ENCODE measurements around the gene ELFN1. TPM values are rescaled to one million over a fixed set of nuclear protein-coding genes. Genes with fewer than 3 reads are reported as not detected.
A peak's percentile ranks its signal among the peaks of the same experiment; 100 is the strongest.

The ELFN1 gene
- total RNA-seq, 4 donors from 2014 or later, result 0.12 to 1.0 (median 0.46) TPM

- in situ Hi-C loops (cut with MboI; ENCODE audit: low sequenced_read_pairs in 4 of 4) (no loop called here), intact Hi-C loops (cut with DNase I; ENCODE audit: low total_unique reads) (no loop called here)
- Histone ChIP-seq H3K27me3 (no peaks in the 10 kb centered on the region), H3K27ac (no peak overlapping the region), H3K9me3 (no peaks in the 10 kb centered on the region), H3K4me3 (no peak overlapping the region), H3K36me3 (no peaks in the 10 kb centered on the region), H3K4me1 (peaks cover 9 to 10% of the 10 kb centered on the region in 2 donors)
- ATAC-seq (no peak), DNase-seq (no peak)
- TF ChIP-seq, protein P1, sequence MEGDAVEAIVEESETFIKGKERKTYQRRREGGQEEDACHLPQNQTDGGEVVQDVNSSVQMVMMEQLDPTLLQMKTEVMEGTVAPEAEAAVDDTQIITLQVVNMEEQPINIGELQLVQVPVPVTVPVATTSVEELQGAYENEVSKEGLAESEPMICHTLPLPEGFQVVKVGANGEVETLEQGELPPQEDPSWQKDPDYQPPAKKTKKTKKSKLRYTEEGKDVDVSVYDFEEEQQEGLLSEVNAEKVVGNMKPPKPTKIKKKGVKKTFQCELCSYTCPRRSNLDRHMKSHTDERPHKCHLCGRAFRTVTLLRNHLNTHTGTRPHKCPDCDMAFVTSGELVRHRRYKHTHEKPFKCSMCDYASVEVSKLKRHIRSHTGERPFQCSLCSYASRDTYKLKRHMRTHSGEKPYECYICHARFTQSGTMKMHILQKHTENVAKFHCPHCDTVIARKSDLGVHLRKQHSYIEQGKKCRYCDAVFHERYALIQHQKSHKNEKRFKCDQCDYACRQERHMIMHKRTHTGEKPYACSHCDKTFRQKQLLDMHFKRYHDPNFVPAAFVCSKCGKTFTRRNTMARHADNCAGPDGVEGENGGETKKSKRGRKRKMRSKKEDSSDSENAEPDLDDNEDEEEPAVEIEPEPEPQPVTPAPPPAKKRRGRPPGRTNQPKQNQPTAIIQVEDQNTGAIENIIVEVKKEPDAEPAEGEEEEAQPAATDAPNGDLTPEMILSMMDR (IDR thresholded peaks at IDR 0.05 in 4 of 5, conservative IDR thresholded peaks at IDR 0.05 in 1 of 5), result no peak
- TF ChIP-seq POLR2A (IDR thresholded peaks at IDR 0.05), result no peak
These were observed 51.1 kb downstream of the ELFN1 start for GRCh38 chr7:1721047-1721690.

DNA sequence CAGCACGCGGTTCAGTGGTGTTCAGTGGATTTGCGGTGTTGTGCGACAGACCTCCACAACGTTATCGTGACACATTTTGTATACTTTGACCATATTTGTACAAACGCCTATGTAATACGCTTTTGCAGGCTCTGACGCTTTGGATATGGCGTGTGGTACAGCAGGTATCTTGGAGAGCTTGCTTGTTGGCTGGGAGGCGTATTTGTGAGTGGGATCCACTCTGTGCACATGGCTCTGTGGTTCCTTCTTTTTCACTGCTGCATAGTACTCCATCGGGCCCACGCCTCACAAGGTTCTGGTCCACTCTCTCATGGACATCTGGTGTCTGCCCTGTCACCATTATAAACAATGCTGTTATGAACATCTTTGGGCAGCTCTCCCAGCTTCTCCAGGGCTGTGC is 53.2 kb downstream of the ELFN1 start:
- H3K9me3 ChIP-seq, result no peaks in the 10 kb centered on the region
- no peak overlapping the region for H3K27ac ChIP-seq
- ATAC-seq (no peak), DNase-seq (no peak)
- no peaks in the 10 kb centered on the region for H3K36me3 ChIP-seq
- in situ Hi-C loops (cut with MboI; ENCODE audit: low sequenced_read_pairs in 4 of 4), result no loop called here
- no peak overlapping the region for H3K4me3 ChIP-seq
- H3K4me1 ChIP-seq, result peaks cover 9 to 11% of the 10 kb centered on the region in 2 donors
- H3K27me3 ChIP-seq, result no peaks in the 10 kb centered on the region
- TF ChIP-seq, protein P1 (IDR thresholded peaks at IDR 0.05 in 4 of 5, conservative IDR thresholded peaks at IDR 0.05 in 1 of 5), result no peak
- TF ChIP-seq POLR2A (IDR thresholded peaks at IDR 0.05), result no peak
- intact Hi-C loops (cut with DNase I; ENCODE audit: low total_unique reads), result no loop called here

GRCh38 chr7:1724118-1724910 is 54.2 kb downstream of the ELFN1 start:
- H3K27ac ChIP-seq, result peak overlapping the region in 2 of 4 donors; percentile 73 to 80

GRCh38 chr7:1725199-1725690 is 55.2 kb downstream of the ELFN1 start:
- Histone ChIP-seq H3K9me3 (no peaks in the 10 kb centered on the region), H3K4me1 (peaks cover 9 to 11% of the 10 kb centered on the region in 2 donors), H3K27ac (peak overlapping the region in 3 of 4 donors; percentile 45 to 80 (median 75)), H3K27me3 (no peaks in the 10 kb centered on the region), H3K4me3 (no peak overlapping the region), H3K36me3 (no peaks in the 10 kb centered on the region)
- in situ Hi-C loops (cut with MboI; ENCODE audit: low sequenced_read_pairs in 4 of 4), result no loop called here
- ATAC-seq (peak; percentile 90), DNase-seq (peak; percentile 85 to 88)
- TF ChIP-seq, protein P1 (IDR thresholded peaks at IDR 0.05 in 4 of 5, conservative IDR thresholded peaks at IDR 0.05 in 1 of 5), result no peak
- peak in 1 of 2 donors; percentile 15 for TF ChIP-seq POLR2A (IDR thresholded peaks at IDR 0.05)
- intact Hi-C loops (cut with DNase I; ENCODE audit: low total_unique reads), result loop anchor here (1.0 to 5.0 kb wide), 2 partner anchors 8 to 78 kb away; no protein-coding TSS in a partner anchor

More at GRCh38 chr7:1724118-1724910, 54.2 kb downstream of the ELFN1 start:
- Histone ChIP-seq H3K4me1 (peaks cover 9 to 11% of the 10 kb centered on the region in 2 donors), H3K36me3 (no peaks in the 10 kb centered on the region), H3K27me3 (no peaks in the 10 kb centered on the region), H3K9me3 (no peaks in the 10 kb centered on the region), H3K4me3 (no peak overlapping the region)
- ATAC-seq (no peak), DNase-seq (no peak)
- intact Hi-C loops (cut with DNase I; ENCODE audit: low total_unique reads), result no loop called here
- in situ Hi-C loops (cut with MboI; ENCODE audit: low sequenced_read_pairs in 4 of 4), result no loop called here
- no peak for TF ChIP-seq POLR2A (IDR thresholded peaks at IDR 0.05)

Data from gastrocnemius medialis (tissue), 4 donors.